C1 segment of cervical spinal cord (tissue), 14 donors: ENCODE data around the gene LRIF1.
"Not testable (repeated sequence)": the region's sequence is repeated elsewhere in the genome, so short reads cannot be mapped to it uniquely, and the experiment has no call there.

Source experiments
- DNase-seq, 14 donors: peaks; one replicate each; lab custom pipeline; 2025; lab: John Stamatoyannopoulos, UW

LRIF1 gene

GRCh38 chr1:110963691-110964454 lies at the start of gene LRIF1:
TSS of gene LRIF1 (minus strand) at chr1:110963922. CDS start at chr1:110963688, 234 bp downstream.
- DNase-seq: peak; percentile 70 to 98 (median 92)

GRCh38 chr1:111008031-111008430 lies 44.3 kb upstream of the LRIF1 start:
- no peak for DNase-seq

- no peak for DNase-seq
Measured at GRCh38 chr1:111006556-111006955, 42.8 kb upstream of the LRIF1 start.

- not testable (repeated sequence) for DNase-seq
Measured at GRCh38 chr1:110999607-111000006, 35.9 kb upstream of the LRIF1 start.

- DNase-seq: not testable (repeated sequence)
Measured at GRCh38 chr1:110992329-110992728, 28.6 kb upstream of the LRIF1 start.

GRCh38 chr1:110991295-110991694 lies 27.6 kb upstream of the LRIF1 start:
- DNase-seq: not testable (repeated sequence)

- no peak for DNase-seq
Measured at GRCh38 chr1:110990541-110990940, 26.8 kb upstream of the LRIF1 start.

GRCh38 chr1:110986407-110986891 lies 22.7 kb upstream of the LRIF1 start:
- no peak for DNase-seq

- no peak for DNase-seq
Measured at GRCh38 chr1:110982320-110982719, 18.6 kb upstream of the LRIF1 start.

- no peak for DNase-seq
Measured at GRCh38 chr1:110979154-110979553, 15.4 kb upstream of the LRIF1 start.

GRCh38 chr1:110976089-110976488 lies 12.4 kb upstream of the LRIF1 start:
- DNase-seq: no peak

GRCh38 chr1:110975265-110975664 lies 11.5 kb upstream of the LRIF1 start:
- no peak for DNase-seq

GRCh38 chr1:110967256-110967655 lies 3.5 kb upstream of the LRIF1 start:
- no peak for DNase-seq

- DNase-seq: no peak
Measured at GRCh38 chr1:110964455-110964903, 757 bp upstream of the LRIF1 start.

GRCh38 chr1:110962892-110963690 lies 631 bp downstream of the LRIF1 start:
- peak in 11 of 14 donors; percentile 35 to 75 (median 49) for DNase-seq

GRCh38 chr1:110961902-110962301 lies 1.8 kb downstream of the LRIF1 start:
- DNase-seq: no peak

GRCh38 chr1:110960777-110961420 lies 2.8 kb downstream of the LRIF1 start:
- DNase-seq: no peak

- no peak for DNase-seq
Measured at GRCh38 chr1:110957798-110958197, 5.9 kb downstream of the LRIF1 start.

GRCh38 chr1:110956586-110956985 lies 7.1 kb downstream of the LRIF1 start:
- no peak for DNase-seq

- no peak for DNase-seq
Measured at GRCh38 chr1:110953031-110953430, 10.7 kb downstream of the LRIF1 start.

GRCh38 chr1:110952031-110952430 lies 11.7 kb downstream of the LRIF1 start:
- DNase-seq: no peak

GRCh38 chr1:110951161-110951560 lies 12.6 kb downstream of the LRIF1 start:
- DNase-seq: no peak
